ENCODE measurements around the gene HLA-DPB1.
"Not testable (repeated sequence)": the region's sequence is repeated elsewhere in the genome, so short reads cannot be mapped to it uniquely, and the experiment has no call there.

Gene HLA-DPB1

DNA sequence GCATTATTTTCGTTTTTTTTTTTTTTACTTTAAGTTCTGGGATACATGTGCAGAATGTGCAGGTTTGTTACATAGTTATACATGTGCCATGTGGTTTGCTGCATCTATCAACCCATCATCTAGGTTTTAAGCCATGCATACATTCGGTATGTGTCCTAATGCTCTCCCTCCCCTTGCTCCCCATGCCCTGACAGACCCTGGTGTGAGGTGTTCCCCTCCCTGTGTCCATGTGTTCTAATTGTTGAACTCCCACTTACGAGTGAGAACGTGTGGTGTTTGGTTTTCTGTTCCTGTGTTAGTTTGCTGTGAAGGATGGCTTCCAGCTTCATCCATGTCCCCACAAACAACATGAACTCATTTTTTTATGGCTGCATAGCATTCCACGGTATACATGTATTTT, 12.4 kb upstream of the HLA-DPB1 start:
- H3K36me3 Mint-ChIP-seq = peaks cover 57% of the 10 kb centered on the region
- H3K4me1 Mint-ChIP-seq = peaks cover 44% of the 10 kb centered on the region
- H3K27ac Mint-ChIP-seq = peak overlapping the region; percentile 45
- H3K4me3 Mint-ChIP-seq, H3K27me3 Mint-ChIP-seq, ATAC-seq: not testable (repeated sequence)
- peaks cover 11% of the 10 kb centered on the region for H3K9me3 Mint-ChIP-seq

DNA sequence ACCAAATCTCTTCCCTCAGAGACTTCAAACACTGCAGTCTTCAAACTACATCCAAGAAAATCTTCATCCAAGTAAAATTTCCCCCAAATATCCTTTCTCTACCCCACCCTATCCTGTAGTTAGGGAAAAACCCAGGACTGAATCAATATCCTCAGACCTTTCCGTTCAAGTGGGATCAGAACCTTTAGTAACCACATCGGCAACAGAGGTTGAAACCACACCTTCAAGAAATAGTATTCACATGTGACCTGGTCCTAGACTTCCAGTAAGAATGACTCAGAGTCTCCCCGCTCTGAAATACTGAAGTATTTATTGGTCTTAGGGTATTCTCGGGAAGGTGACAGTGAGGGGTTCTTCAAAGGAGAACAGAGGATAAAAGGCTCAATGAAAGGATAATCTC, 11.1 kb upstream of the HLA-DPB1 start:
- peak overlapping the region; percentile 45 for H3K27ac Mint-ChIP-seq
- peaks cover 70% of the 10 kb centered on the region for H3K36me3 Mint-ChIP-seq
- H3K9me3 Mint-ChIP-seq = peaks cover 15% of the 10 kb centered on the region
- no peak overlapping the region for H3K4me3 Mint-ChIP-seq
- peaks cover 53% of the 10 kb centered on the region for H3K4me1 Mint-ChIP-seq
- ATAC-seq = no peak
- H3K27me3 Mint-ChIP-seq = no peaks in the 10 kb centered on the region

DNA sequence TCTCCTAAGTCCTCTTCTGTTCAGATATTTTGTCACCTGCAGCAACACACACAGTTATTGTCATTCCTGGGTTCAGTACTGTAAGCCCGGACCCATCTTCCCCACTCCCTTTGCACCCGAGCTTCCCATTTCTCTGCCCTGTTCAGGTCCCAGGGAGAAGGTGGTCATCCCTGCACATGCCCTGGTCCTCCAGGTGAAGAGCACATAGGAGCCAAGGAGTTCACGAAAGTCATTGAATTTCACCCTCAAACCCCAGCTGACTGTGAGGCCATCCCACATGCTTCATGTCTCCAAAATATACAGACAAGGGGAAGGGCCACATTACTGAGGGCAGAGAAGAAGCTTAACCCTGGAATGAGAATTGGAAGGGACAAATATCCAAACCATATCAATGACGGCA, 10.5 kb upstream of the HLA-DPB1 start:
- H3K36me3 Mint-ChIP-seq = peaks cover 75% of the 10 kb centered on the region
- H3K4me3 Mint-ChIP-seq = no peak overlapping the region
- H3K9me3 Mint-ChIP-seq = peaks cover 16% of the 10 kb centered on the region
- H3K4me1 Mint-ChIP-seq = peaks cover 59% of the 10 kb centered on the region
- H3K27me3 Mint-ChIP-seq = no peaks in the 10 kb centered on the region
- peak overlapping the region; percentile 45 for H3K27ac Mint-ChIP-seq
- no peak for ATAC-seq

GRCh38 chr6:33066917-33067521, 8.8 kb upstream of the HLA-DPB1 start:
- Mint-ChIP-seq H3K27ac (peak overlapping the region; percentile 13), H3K4me3 (no peak overlapping the region), H3K9me3 (peaks cover 15% of the 10 kb centered on the region), H3K36me3 (peaks cover 89% of the 10 kb centered on the region), H3K27me3 (no peaks in the 10 kb centered on the region), H3K4me1 (peaks cover 64% of the 10 kb centered on the region)
- no peak for ATAC-seq

DNA sequence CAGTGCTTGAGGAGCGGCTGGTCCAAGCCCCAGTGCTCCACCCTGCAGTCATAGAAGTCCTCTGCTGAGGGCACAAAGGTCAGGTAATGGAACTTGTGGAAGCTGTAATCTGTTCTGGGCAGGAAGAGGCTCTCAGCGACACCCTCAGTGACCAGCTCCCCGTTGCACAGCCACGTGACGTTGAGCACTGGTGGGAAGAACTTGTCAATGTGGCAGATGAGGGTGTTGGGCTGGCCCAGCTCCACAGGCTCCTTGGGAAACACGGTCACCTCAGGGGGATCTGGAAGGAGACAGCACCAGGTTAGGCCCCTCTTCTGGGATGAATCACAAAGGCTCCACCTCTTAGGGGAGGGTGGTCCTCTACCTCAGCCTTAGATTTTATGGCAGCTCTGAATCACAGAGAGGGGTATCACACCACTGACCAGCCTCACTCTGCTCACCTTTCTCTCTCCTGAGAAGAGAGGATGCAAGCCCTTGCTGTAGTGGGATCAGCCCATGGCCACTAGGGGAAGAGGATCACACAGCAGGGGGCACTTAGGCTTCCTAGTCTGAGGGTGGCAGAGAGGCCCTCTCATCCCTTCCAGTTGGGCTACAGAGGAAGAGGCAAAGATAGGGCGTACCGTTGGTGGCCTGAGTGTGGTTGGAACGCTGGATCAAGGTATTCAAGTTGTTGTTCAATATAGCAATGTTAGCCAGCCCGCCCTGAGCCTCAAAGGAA, 6.6 kb upstream of the HLA-DPB1 start:
- Mint-ChIP-seq H3K36me3 (peaks cover 90% of the 10 kb centered on the region), H3K27me3 (no peaks in the 10 kb centered on the region)
- ATAC-seq = no peak

GRCh38 chr6:33070909-33071308, 4.9 kb upstream of the HLA-DPB1 start:
- H3K27me3 Mint-ChIP-seq = no peaks in the 10 kb centered on the region
- H3K36me3 Mint-ChIP-seq = peaks cover 73% of the 10 kb centered on the region
- H3K9me3 Mint-ChIP-seq = peaks cover 10% of the 10 kb centered on the region
- peak overlapping the region; percentile 99 for H3K4me3 Mint-ChIP-seq
- peak overlapping the region; percentile 94 for H3K27ac Mint-ChIP-seq
- no peak for ATAC-seq
- H3K4me1 Mint-ChIP-seq = peaks cover 54% of the 10 kb centered on the region

More for the DNA sequence above, 6.6 kb upstream of the HLA-DPB1 start:
- peaks cover 10% of the 10 kb centered on the region for H3K9me3 Mint-ChIP-seq
- peak overlapping the region; percentile 99 for H3K4me3 Mint-ChIP-seq
- peak overlapping the region; percentile 94 for H3K27ac Mint-ChIP-seq
- H3K4me1 Mint-ChIP-seq = peaks cover 61% of the 10 kb centered on the region

- H3K4me3 Mint-ChIP-seq = peak overlapping the region; percentile 99
Observed at GRCh38 chr6:33071569-33071968, 4.2 kb upstream of the HLA-DPB1 start.

GRCh38 chr6:33072508-33073100, 3.2 kb upstream of the HLA-DPB1 start:
- Mint-ChIP-seq H3K4me1 (peaks cover 46% of the 10 kb centered on the region), H3K27me3 (no peaks in the 10 kb centered on the region), H3K27ac (peak overlapping the region; percentile 94), H3K36me3 (peaks cover 69% of the 10 kb centered on the region), H3K9me3 (peaks cover 9% of the 10 kb centered on the region), H3K4me3 (peak overlapping the region; percentile 99)
- no peak for ATAC-seq

More at GRCh38 chr6:33071569-33071968, 4.2 kb upstream of the HLA-DPB1 start:
- Mint-ChIP-seq H3K27me3 (no peaks in the 10 kb centered on the region), H3K36me3 (peaks cover 73% of the 10 kb centered on the region), H3K27ac (peak overlapping the region; percentile 94), H3K4me1 (peaks cover 49% of the 10 kb centered on the region), H3K9me3 (peaks cover 10% of the 10 kb centered on the region)
- no peak for ATAC-seq

- peaks cover 6% of the 10 kb centered on the region for H3K9me3 Mint-ChIP-seq
- peak within 1 kb of the TSS; percentile 99 for H3K4me3 Mint-ChIP-seq
- H3K27me3 Mint-ChIP-seq = no peaks in the 10 kb centered on the region
- H3K27ac Mint-ChIP-seq = peak within 1 kb of the TSS; percentile 94
- ATAC-seq = peak; percentile 89
- H3K4me1 Mint-ChIP-seq = peaks cover 46% of the 10 kb centered on the region
- peaks cover 69% of the 10 kb centered on the region for H3K36me3 Mint-ChIP-seq
Observed at GRCh38 chr6:33073431-33073871, 2.3 kb upstream of the HLA-DPB1 start, which contains the start of gene HLA-DPA1. Gene HLA-DPA1, minus strand, starts transcription at chr6:33073649.

DNA sequence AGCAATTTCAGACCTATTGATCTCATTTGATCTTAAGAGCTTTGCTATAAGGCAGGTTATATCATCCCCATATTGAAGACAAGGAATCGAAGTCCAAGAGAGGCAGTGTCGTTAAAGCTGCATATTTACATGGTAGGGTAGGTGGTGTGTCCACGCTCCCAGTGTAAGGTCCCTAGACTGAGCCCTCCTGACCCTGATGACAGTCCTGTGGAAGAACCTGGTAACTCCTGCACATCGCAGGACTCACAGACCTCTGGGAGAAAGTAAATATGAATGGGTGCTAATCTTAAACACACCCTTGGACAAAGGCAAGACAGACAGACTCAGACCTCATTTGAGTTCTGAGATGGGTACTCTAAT, 602 bp upstream of the HLA-DPB1 start:
- Mint-ChIP-seq H3K27ac (peak overlapping the region; percentile 92), H3K4me1 (peaks cover 47% of the 10 kb centered on the region), H3K4me3 (peak overlapping the region; percentile 88), H3K9me3 (no peaks in the 10 kb centered on the region), H3K36me3 (peaks cover 69% of the 10 kb centered on the region), H3K27me3 (no peaks in the 10 kb centered on the region)
- ATAC-seq = peak; percentile 1

- Mint-ChIP-seq H3K9me3 (no peaks in the 10 kb centered on the region), H3K27ac (peak overlapping the region; percentile 92), H3K4me3 (peak overlapping the region; percentile 88), H3K36me3 (peaks cover 71% of the 10 kb centered on the region), H3K4me1 (peaks cover 57% of the 10 kb centered on the region), H3K27me3 (no peaks in the 10 kb centered on the region)
- no peak for ATAC-seq
Observed at GRCh38 chr6:33076406-33076934, 680 bp downstream of the HLA-DPB1 start.

DNA sequence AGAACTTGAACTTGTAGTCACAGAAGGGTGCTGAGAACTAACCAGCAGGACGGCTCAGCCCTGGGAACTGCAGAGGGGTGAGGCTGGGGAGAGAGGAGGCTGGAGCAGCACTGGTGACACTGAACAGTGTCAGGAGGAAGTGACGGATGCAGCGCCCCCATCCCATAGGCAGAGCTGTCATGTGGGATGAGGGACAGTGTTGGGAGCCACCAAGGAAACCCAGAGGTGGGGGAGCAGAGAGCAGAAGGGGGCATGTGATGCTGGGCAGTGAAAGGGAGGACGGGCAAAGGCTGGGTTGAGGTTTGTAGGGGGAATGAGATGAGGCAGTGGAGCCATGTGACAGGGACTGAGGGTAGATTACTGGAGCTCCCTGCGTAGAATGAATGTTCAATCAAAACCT, 2.1 kb downstream of the HLA-DPB1 start:
- Mint-ChIP-seq H3K4me1 (peaks cover 65% of the 10 kb centered on the region), H3K27ac (peak overlapping the region; percentile 92), H3K4me3 (peak overlapping the region; percentile 94), H3K9me3 (no peaks in the 10 kb centered on the region), H3K36me3 (peaks cover 71% of the 10 kb centered on the region), H3K27me3 (no peaks in the 10 kb centered on the region)
- ATAC-seq = no peak

DNA sequence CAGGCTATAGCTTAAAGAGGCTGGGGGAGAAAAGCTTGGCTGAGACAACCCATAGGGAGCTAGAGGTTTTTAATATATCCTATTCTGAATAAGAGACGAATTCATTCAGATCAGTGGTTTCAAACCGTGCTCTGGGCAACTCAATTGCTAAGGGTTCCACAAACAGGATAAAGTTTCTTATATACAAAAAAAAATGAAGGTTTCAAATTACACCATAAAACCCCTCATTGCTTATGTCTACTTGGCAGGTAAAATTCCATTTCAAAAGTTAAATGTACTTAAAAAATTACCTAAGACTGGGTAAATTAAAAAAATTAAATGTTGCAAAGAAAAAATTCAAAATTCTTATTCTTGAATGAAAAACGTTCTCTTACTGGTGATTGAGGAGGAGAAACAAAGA, 2.7 kb downstream of the HLA-DPB1 start:
- H3K4me3 Mint-ChIP-seq = peak overlapping the region; percentile 94
- H3K27me3 Mint-ChIP-seq = no peaks in the 10 kb centered on the region
- peak overlapping the region; percentile 92 for H3K27ac Mint-ChIP-seq
- H3K36me3 Mint-ChIP-seq = peaks cover 73% of the 10 kb centered on the region
- no peak for ATAC-seq
- no peaks in the 10 kb centered on the region for H3K9me3 Mint-ChIP-seq
- H3K4me1 Mint-ChIP-seq = peaks cover 70% of the 10 kb centered on the region

DNA sequence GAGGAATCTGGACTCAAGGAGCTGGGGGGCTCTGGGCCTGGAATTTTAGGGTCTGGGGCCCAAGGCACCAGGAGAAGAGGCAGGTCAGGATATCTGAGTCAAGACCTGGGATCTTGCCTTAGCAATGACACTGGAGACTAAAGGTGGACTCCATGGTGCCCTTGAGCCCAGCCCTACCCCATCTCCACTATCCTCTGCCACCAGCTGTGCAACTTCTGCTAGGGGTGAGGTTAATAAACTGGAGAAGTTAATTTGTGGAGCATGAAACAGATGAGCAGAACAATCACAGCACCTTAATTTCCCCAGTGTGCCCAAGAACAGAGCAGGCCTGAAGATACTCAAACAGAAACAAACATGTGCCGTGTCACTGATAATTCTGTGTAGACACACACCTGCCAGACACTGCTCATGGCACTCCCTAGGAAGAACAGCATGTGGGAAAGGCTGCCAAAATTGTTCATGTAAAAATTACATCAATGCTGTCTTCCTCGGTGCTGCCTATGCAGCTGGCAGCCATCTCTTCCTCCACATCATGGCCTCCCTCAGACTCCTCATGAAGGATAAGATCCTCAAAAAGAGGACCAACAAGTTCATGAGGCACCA, 3.2 kb downstream of the HLA-DPB1 start:
- Mint-ChIP-seq H3K4me3 (peak overlapping the region; percentile 94), H3K4me1 (peaks cover 72% of the 10 kb centered on the region), H3K36me3 (peaks cover 74% of the 10 kb centered on the region), H3K27ac (peak overlapping the region; percentile 92), H3K27me3 (no peaks in the 10 kb centered on the region), H3K9me3 (no peaks in the 10 kb centered on the region)
- no peak for ATAC-seq

DNA sequence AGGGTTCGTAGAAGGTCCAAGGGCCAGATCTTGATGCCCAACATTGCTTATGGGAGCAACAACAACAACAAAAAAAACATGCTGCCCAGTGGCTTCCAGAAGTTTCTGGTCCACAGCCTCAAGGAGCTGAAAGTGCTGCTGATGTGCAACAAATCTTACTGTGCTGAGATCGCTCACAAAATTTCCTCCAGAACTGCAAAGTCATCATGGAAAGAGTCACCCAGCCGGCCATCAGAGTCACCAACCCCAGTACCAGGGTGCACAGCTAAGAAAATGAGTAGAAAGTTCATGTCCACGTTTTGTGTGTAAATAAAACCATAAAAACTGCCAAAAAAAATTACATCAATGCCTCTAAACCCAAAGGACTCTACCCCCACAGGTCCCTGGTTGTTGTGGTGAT, 3.8 kb downstream of the HLA-DPB1 start:
- H3K4me3 Mint-ChIP-seq = peak overlapping the region; percentile 94
- H3K9me3 Mint-ChIP-seq = no peaks in the 10 kb centered on the region
- peak overlapping the region; percentile 92 for H3K27ac Mint-ChIP-seq
- peaks cover 75% of the 10 kb centered on the region for H3K4me1 Mint-ChIP-seq
- peaks cover 77% of the 10 kb centered on the region for H3K36me3 Mint-ChIP-seq
- ATAC-seq = no peak
- no peaks in the 10 kb centered on the region for H3K27me3 Mint-ChIP-seq
